ENCODE data around the gene SLCO1B1. TPM values are rescaled to one million over a fixed set of nuclear protein-coding genes. Genes with fewer than 3 reads are reported as not detected.

The SLCO1B1 gene
- total and polyA plus RNA-seq, 2 donors (not counting 1 experiment from before 2014, with no cell fraction given): not detected

- no peak overlapping the region for H3K4me2 ChIP-seq (replicated peaks; ENCODE audit: low read depth, low read length, poor library complexity, severe bottlenecking)
- no peaks in the 10 kb centered on the region for H3K27me3 Mint-ChIP-seq
- H3K9me3 Mint-ChIP-seq (ENCODE audit: insufficient read depth): peaks cover 3% of the 10 kb centered on the region
- H3K27me3 ChIP-seq (replicated peaks in 1 of 4; ENCODE audit: control extremely low read depth in 1 of 4, control insufficient read depth in 3 of 4, insufficient read depth in 4 of 4, low read length in 3 of 4): no peaks in the 10 kb centered on the region
- H3K9me3 ChIP-seq (ENCODE audit: control extremely low read depth in 1 of 3, control insufficient read depth in 2 of 3, insufficient read depth in 1 of 3, low read length in 2 of 3): no peaks in the 10 kb centered on the region
- H3K79me2 ChIP-seq (ENCODE audit: control insufficient read depth, insufficient read depth, low read length): no peaks in the 10 kb centered on the region
- no peak for ATAC-seq (ENCODE audit: low read depth)
- H4K20me1 ChIP-seq (ENCODE audit: control insufficient read depth, insufficient read depth, low read length, poor library complexity, severe bottlenecking): no peaks in the 10 kb centered on the region
- DNase-seq: no peak
- no peak overlapping the region for H3K4me3 Mint-ChIP-seq
- H3K36me3 ChIP-seq (replicated peaks in 1 of 2; ENCODE audit: control extremely low read depth in 1 of 2, control insufficient read depth in 1 of 2, extremely low read depth in 1 of 2, insufficient read depth in 2 of 2, low read length in 1 of 2): no peaks in the 10 kb centered on the region
- no peak for TF ChIP-seq EZH2 (IDR thresholded peaks at IDR 0.05; ENCODE audit: borderline replicate concordance, insufficient read depth, low read depth, low read length, poor library complexity, severe bottlenecking)
- TF ChIP-seq CTCF (IDR thresholded peaks at IDR 0.05): no peak
- H3K27ac ChIP-seq (ENCODE audit: low read length in 2 of 2): no peak overlapping the region
- no peak overlapping the region for H2AFZ ChIP-seq (ENCODE audit: insufficient read depth, low read depth, low read length, poor library complexity, severe bottlenecking)
- POLR2A ChIA-PET: no interaction called here
- H3K27ac Mint-ChIP-seq: no peak overlapping the region
- H3K9ac ChIP-seq (ENCODE audit: low read length): no peak overlapping the region
- H3K4me1 ChIP-seq (ENCODE audit: control insufficient read depth in 2 of 2, insufficient read depth in 2 of 2, low read length in 2 of 2): no peaks in the 10 kb centered on the region
- intact Hi-C loops (cut with micrococcal nuclease): no loop called here
- H3K4me3 ChIP-seq (ENCODE audit: control extremely low read depth in 1 of 5, extremely low read depth in 1 of 5, insufficient read depth in 1 of 5, low read depth in 2 of 5, low read length in 4 of 5): no peak overlapping the region
- no peaks in the 10 kb centered on the region for H3K4me1 Mint-ChIP-seq
- CTCF ChIA-PET: no interaction called here
Measured at GRCh38 chr12:21264232-21264631, 133.2 kb downstream of the SLCO1B1 start.

- Histone ChIP-seq H3K27me3 (replicated peaks in 1 of 4; ENCODE audit: control extremely low read depth in 1 of 4, control insufficient read depth in 3 of 4, insufficient read depth in 4 of 4, low read length in 3 of 4) (no peaks in the 10 kb centered on the region), H3K79me2 (ENCODE audit: control insufficient read depth, insufficient read depth, low read length) (no peaks in the 10 kb centered on the region), H3K9ac (ENCODE audit: low read length) (no peak overlapping the region), H3K4me1 (ENCODE audit: control insufficient read depth in 2 of 2, insufficient read depth in 2 of 2, low read length in 2 of 2) (no peaks in the 10 kb centered on the region), H2AFZ (ENCODE audit: insufficient read depth, low read depth, low read length, poor library complexity, severe bottlenecking) (no peak overlapping the region), H3K36me3 (replicated peaks in 1 of 2; ENCODE audit: control extremely low read depth in 1 of 2, control insufficient read depth in 1 of 2, extremely low read depth in 1 of 2, insufficient read depth in 2 of 2, low read length in 1 of 2) (no peaks in the 10 kb centered on the region), H3K27ac (ENCODE audit: low read length in 2 of 2) (no peak overlapping the region), H4K20me1 (ENCODE audit: control insufficient read depth, insufficient read depth, low read length, poor library complexity, severe bottlenecking) (no peaks in the 10 kb centered on the region), H3K4me3 (ENCODE audit: control extremely low read depth in 1 of 5, extremely low read depth in 1 of 5, insufficient read depth in 1 of 5, low read depth in 2 of 5, low read length in 4 of 5) (no peak overlapping the region), H3K4me2 (replicated peaks; ENCODE audit: low read depth, low read length, poor library complexity, severe bottlenecking) (no peak overlapping the region), H3K9me3 (ENCODE audit: control extremely low read depth in 1 of 3, control insufficient read depth in 2 of 3, insufficient read depth in 1 of 3, low read length in 2 of 3) (no peaks in the 10 kb centered on the region)
- Mint-ChIP-seq H3K4me1 (no peaks in the 10 kb centered on the region), H3K27me3 (no peaks in the 10 kb centered on the region), H3K4me3 (no peak overlapping the region), H3K9me3 (ENCODE audit: insufficient read depth) (peaks cover 3% of the 10 kb centered on the region), H3K27ac (no peak overlapping the region)
- WGBS (ENCODE audit: insufficient coverage): no CpG with 5 or more reads among the region's 4 CpGs
- ChIA-PET CTCF (no interaction called here), POLR2A (no interaction called here)
- no peak for TF ChIP-seq EZH2 (IDR thresholded peaks at IDR 0.05; ENCODE audit: borderline replicate concordance, insufficient read depth, low read depth, low read length, poor library complexity, severe bottlenecking)
- no peak for TF ChIP-seq CTCF (IDR thresholded peaks at IDR 0.05)
- ATAC-seq (ENCODE audit: low read depth): no peak
- intact Hi-C loops (cut with micrococcal nuclease): no loop called here
- DNase-seq: no peak
Measured at GRCh38 chr12:21265932-21266331, 134.9 kb downstream of the SLCO1B1 start.

Measured in B cell (primary cell).